Fibroblast of villous mesenchyme (primary cell): ENCODE measurements around the gene FGGY. TPM values are rescaled to one million over a fixed set of nuclear protein-coding genes. Genes with fewer than 3 reads are reported as not detected.
"Not testable (repeated sequence)": the region's sequence is repeated elsewhere in the genome, so short reads cannot be mapped to it uniquely, and the experiment has no call there.

Source experiments
- DNase-seq: peaks from one replicate; pipeline ENCODE4 v3.0.0-alpha.2; 2010; ENCODE audit warnings: low read depth
- H3K4me3 ChIP-seq: 2 replicates; pipeline ENCODE4 v1.5.1; 2011; ENCODE audit warnings: low read depth, mild to moderate bottlenecking, low read length
- CTCF ChIP-seq: IDR thresholded peaks from 2 replicates; pipeline ENCODE4 v1.5.1; 2012; ENCODE audit warnings: low read depth, mild to moderate bottlenecking, low read length; ENCODE audit not compliant: insufficient read depth
- total RNA-seq: library from RNA; depleted of rRNA; stranded (reverse); fragments of >200 nt; gene quantifications from 2 replicates; pipeline ENCODE4 v1.2.3, GENCODE V29; 2012

The FGGY gene
- total RNA-seq, 1 donor = 11.7 TPM

- no peak for TF ChIP-seq CTCF
- no peak overlapping the region for H3K4me3 ChIP-seq
- no peak for DNase-seq
Measured at GRCh38 chr1:59346429-59346828, 49.5 kb downstream of the FGGY start.

DNA sequence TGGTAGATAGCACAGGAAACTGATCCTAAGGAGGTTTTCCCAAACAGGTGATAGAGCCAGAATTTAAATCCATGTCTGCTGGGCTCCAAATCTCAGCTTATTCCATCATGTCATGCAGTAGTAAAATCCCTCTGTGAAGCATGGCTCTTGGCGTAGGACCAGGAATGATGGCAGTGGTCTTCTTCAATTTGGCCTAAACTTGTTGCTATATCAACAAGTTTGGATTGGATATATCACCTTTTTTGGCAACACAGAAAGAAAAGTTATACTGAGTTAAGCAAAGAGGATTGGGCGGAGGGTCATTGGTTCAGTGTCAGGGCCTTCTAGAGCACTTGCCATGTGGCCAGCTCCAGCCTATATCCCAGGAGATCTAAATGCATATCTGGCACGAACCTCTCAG is 52.2 kb downstream of the FGGY start:
- no peak for DNase-seq
- TF ChIP-seq CTCF = no peak
- no peak overlapping the region for H3K4me3 ChIP-seq

- no peak for DNase-seq
- no peak for TF ChIP-seq CTCF
- H3K4me3 ChIP-seq = no peak overlapping the region
Measured at GRCh38 chr1:59350521-59350920, 53.6 kb downstream of the FGGY start.

- no peak overlapping the region for H3K4me3 ChIP-seq
- no peak for TF ChIP-seq CTCF
- no peak for DNase-seq
Measured at GRCh38 chr1:59352065-59352464, 55.2 kb downstream of the FGGY start.

- DNase-seq = peak; percentile 78
- TF ChIP-seq CTCF = no peak
- no peak overlapping the region for H3K4me3 ChIP-seq
Measured at GRCh38 chr1:59353453-59353852, 56.6 kb downstream of the FGGY start.

- DNase-seq, H3K4me3 ChIP-seq: not testable (repeated sequence)
Measured at GRCh38 chr1:59354239-59354638, 57.3 kb downstream of the FGGY start.

GRCh38 chr1:59354709-59355337 is 57.9 kb downstream of the FGGY start:
- DNase-seq = peak; percentile 41
- no peak overlapping the region for H3K4me3 ChIP-seq
- TF ChIP-seq CTCF = no peak
